IMR-90 (cell line): ENCODE results near the gene SULT1C4. TPM values are rescaled to one million over a fixed set of nuclear protein-coding genes. Genes with fewer than 3 reads are reported as not detected.

Source experiments
- ATAC-seq: fragments of 200-7000 bp; cut with Tn5 transposase; 2 replicates; pipeline ENCODE4 v1.9.1; 2020; ENCODE audit warnings: low read depth, mild to moderate bottlenecking, moderate library complexity
- BruUV-seq: library from RNA; stranded (reverse); fragments of 400-500 nt; replicated peaks from 2 replicates; lab custom pipeline; 2021; lab: Mats Ljungman, UMichigan
- CTCF ChIA-PET: fragments of 300-600 bp; formaldehyde crosslinking; extraction: SDS; loops from one replicate; lab custom pipeline; 2021; ENCODE audit warnings: antibody characterized with exemption; lab: Yijun Ruan, JAX
- POLR2A ChIA-PET: fragments of 300-600 bp; sonication (Branson Sonifier 250); formaldehyde crosslinking; loops from one replicate; lab custom pipeline; 2022; ENCODE audit warnings: antibody characterized with exemption; ENCODE audit not compliant: unreplicated experiment; lab: Charles Lee
- DNase-seq: peaks from one replicate; pipeline ENCODE4 v3.0.0; 2013
- H2AFZ ChIP-seq: replicated peaks from 2 replicates; pipeline ENCODE3; 2013; ENCODE audit warnings: low read length, mild to moderate bottlenecking; ENCODE audit not compliant: poor library complexity
- H2AK5ac ChIP-seq: 2 replicates; pipeline ENCODE4 v1.6.1; 2013; ENCODE audit warnings: low read depth, low read length, inconsistent platforms
- H2AK9ac ChIP-seq: replicated peaks from 2 replicates; pipeline ENCODE3; 2013; ENCODE audit warnings: mild to moderate bottlenecking, low read depth, low read length, moderate library complexity; ENCODE audit not compliant: poor library complexity
- H2BK120ac ChIP-seq: 2 replicates; pipeline ENCODE4 v1.6.1; 2013; ENCODE audit warnings: low read depth, low read length, inconsistent platforms
- H2BK15ac ChIP-seq: 3 replicates; pipeline ENCODE4 v1.6.1; 2013; ENCODE audit warnings: low read depth, low read length, inconsistent platforms
- H2BK20ac ChIP-seq: 2 replicates; pipeline ENCODE4 v1.6.1; 2013; ENCODE audit warnings: low read depth, mild to moderate bottlenecking, inconsistent platforms, low read length, moderate library complexity
- H2BK5ac ChIP-seq: 2 replicates; pipeline ENCODE4 v1.6.1; 2013; ENCODE audit warnings: mild to moderate bottlenecking, low read depth, low read length, inconsistent platforms; ENCODE audit not compliant: poor library complexity, severe bottlenecking
- H3K14ac ChIP-seq: replicated peaks from 2 replicates; pipeline ENCODE4 v1.6.1; 2013; ENCODE audit warnings: low read depth, low read length, inconsistent platforms
- H3K18ac ChIP-seq: 2 replicates; pipeline ENCODE4 v1.6.1; 2013; ENCODE audit warnings: low read depth, low read length, control low read depth
- H3K23ac ChIP-seq: 2 replicates; pipeline ENCODE4 v1.6.1; 2013; ENCODE audit warnings: low read depth, low read length, inconsistent platforms
- H3K27ac ChIP-seq: 2 replicates; pipeline ENCODE4 v1.5.1; 2013; ENCODE audit warnings: mild to moderate bottlenecking, control low read depth, low read length; ENCODE audit not compliant: insufficient read depth
- H3K27me3 ChIP-seq: 2 replicates; pipeline ENCODE4 v1.6.1; 2013; ENCODE audit warnings: low read length; ENCODE audit not compliant: control insufficient read depth, insufficient read depth
- H3K36me3 ChIP-seq: 2 replicates; pipeline ENCODE4 v1.6.1; 2013; ENCODE audit warnings: low read length, mixed read lengths; ENCODE audit not compliant: control insufficient read depth, insufficient read depth
- H3K4ac ChIP-seq: 2 replicates; pipeline ENCODE4 v1.6.1; 2013; ENCODE audit warnings: low read depth, low read length, inconsistent platforms
- H3K4me1 ChIP-seq: 2 replicates; pipeline ENCODE4 v1.6.1; 2013; ENCODE audit warnings: low read length, mixed read lengths; ENCODE audit not compliant: control insufficient read depth, insufficient read depth
- H3K4me2 ChIP-seq: 2 replicates; pipeline ENCODE4 v1.6.1; 2013; ENCODE audit warnings: low read depth, mild to moderate bottlenecking, control low read depth, low read length, moderate library complexity
- H3K4me3 ChIP-seq: 2 replicates; pipeline ENCODE4 v1.5.1; 2013; ENCODE audit warnings: low read depth, mild to moderate bottlenecking, control low read depth, low read length, moderate library complexity; ENCODE audit not compliant: insufficient read depth
- H3K56ac ChIP-seq: 2 replicates; pipeline ENCODE4 v1.6.1; 2013; ENCODE audit warnings: low read length, inconsistent platforms; ENCODE audit not compliant: insufficient read depth; ENCODE audit errors: extremely low read depth
- H3K79me1 ChIP-seq, 2 experiments: 2 replicates each; pipeline ENCODE4 v1.6.1; 2013; ENCODE audit warnings: low read length in 2 of 2, inconsistent platforms in 1 of 2, low read depth in 1 of 2
- H3K9ac ChIP-seq: 2 replicates; pipeline ENCODE4 v1.6.1; 2013; ENCODE audit warnings: low read depth, low read length, control low read depth
- H3K9me1 ChIP-seq: 2 replicates; pipeline ENCODE4 v1.6.1; 2013; ENCODE audit warnings: low read length, inconsistent platforms; ENCODE audit not compliant: insufficient read depth
- H3K9me3 ChIP-seq: 2 replicates; pipeline ENCODE4 v1.6.1; 2013; ENCODE audit warnings: low read length; ENCODE audit not compliant: control insufficient read depth, insufficient read depth
- H4K20me1 ChIP-seq: 2 replicates; pipeline ENCODE4 v1.6.1; 2013; ENCODE audit warnings: low read length, inconsistent platforms; ENCODE audit not compliant: insufficient read depth
- H4K5ac ChIP-seq: 2 replicates; pipeline ENCODE4 v1.6.1; 2013; ENCODE audit warnings: mild to moderate bottlenecking, low read depth, low read length, control low read depth
- H4K8ac ChIP-seq, 2 experiments: 2 replicates each; pipeline ENCODE4 v1.6.1; 2013; ENCODE audit warnings: low read depth in 2 of 2, low read length in 2 of 2, control low read depth in 1 of 2, inconsistent platforms in 1 of 2
- H4K91ac ChIP-seq: 2 replicates; pipeline ENCODE4 v1.6.1; 2013; ENCODE audit warnings: low read depth, low read length, inconsistent platforms; ENCODE audit not compliant: insufficient read depth
- CEBPB ChIP-seq: IDR thresholded peaks from 2 replicates; pipeline ENCODE4 v1.6.1; 2012; ENCODE audit warnings: low read depth, low read length, improper control_type of control experiment
- CHD1 ChIP-seq: IDR thresholded peaks from 2 replicates; pipeline ENCODE4 v1.6.1; 2012; ENCODE audit warnings: low read depth, low read length, improper control_type of control experiment
- FOS ChIP-seq: fragments of 150-350 bp; IDR thresholded peaks from 2 replicates; pipeline ENCODE4 v1.6.1; 2016; ENCODE audit warnings: low read depth, low read length
- MAFK ChIP-seq: IDR thresholded peaks from 2 replicates; pipeline ENCODE4 v1.6.1; 2012; ENCODE audit warnings: low read depth, low read length, improper control_type of control experiment
- MXI1 ChIP-seq: IDR thresholded peaks from 2 replicates; pipeline ENCODE4 v1.6.1; 2012; ENCODE audit warnings: low read depth, mild to moderate bottlenecking, low read length, moderate library complexity, borderline replicate concordance
- SMC3 ChIP-seq: fragments of 150-350 bp; IDR thresholded peaks from 2 replicates; pipeline ENCODE4 v1.6.1; 2016; ENCODE audit warnings: low read depth, mild to moderate bottlenecking, antibody characterized with exemption, low read length, moderate library complexity
- WGBS, 2 experiments: methylation state at CpG; one replicate each; pipeline versions ENCODE4 v1.1.5 to v1.1.7; 2013; ENCODE audit warnings: missing lambda C conversion rate in 2 of 2; ENCODE audit not compliant: insufficient read length in 1 of 2; ENCODE audit errors: extremely low coverage in 2 of 2; 5-methylcytosine and 5-hydroxymethylcytosine counted together
- dilution Hi-C: fragments of 300-500 bp; cut with HindIII; formaldehyde crosslinking; loops from one replicate; pipeline ENCODE4 v1.14.3; 2018; ENCODE audit warnings: low sequenced_read_pairs; ENCODE audit not compliant: unreplicated experiment
- in situ Hi-C: fragments of 300-500 bp; cut with MboI; formaldehyde crosslinking; loops from 3 replicates; pipeline ENCODE4 v1.14.3; 2019; ENCODE audit warnings: low sequenced_read_pairs, inconsistent platforms, mixed read lengths
- intact Hi-C: fragments of 100-400 bp; cut with micrococcal nuclease; formaldehyde crosslinking; loops from 2 replicates; pipeline ENCODE4 v1.10.0; 2022
- polyA plus RNA-seq, 3 experiments: library from polyadenylated mRNA; depleted of rRNA; stranded (reverse); fragments of >200 nt; gene quantifications; 2 replicates each; pipeline ENCODE4 v1.2.3, GENCODE V29; 2012; ENCODE audit warnings: low replicate concordance in 1 of 3
- total RNA-seq: library from RNA; depleted of rRNA; stranded (reverse); fragments of >200 nt; gene quantifications from 2 replicates; pipeline ENCODE4 v1.2.3, GENCODE V29; 2012
- TF ChIP-seq, protein P1 (sequence below): fragments of 150-350 bp; IDR thresholded peaks from 2 replicates; pipeline ENCODE4 v1.6.1; 2016; ENCODE audit warnings: low read depth, mild to moderate bottlenecking, low read length, moderate library complexity, borderline replicate concordance

The SULT1C4 gene
- total and polyA plus RNA-seq, 2 of the 4 experiments (the other 2 are of a cell fraction) = 0.36 to 0.50 TPM

DNA sequence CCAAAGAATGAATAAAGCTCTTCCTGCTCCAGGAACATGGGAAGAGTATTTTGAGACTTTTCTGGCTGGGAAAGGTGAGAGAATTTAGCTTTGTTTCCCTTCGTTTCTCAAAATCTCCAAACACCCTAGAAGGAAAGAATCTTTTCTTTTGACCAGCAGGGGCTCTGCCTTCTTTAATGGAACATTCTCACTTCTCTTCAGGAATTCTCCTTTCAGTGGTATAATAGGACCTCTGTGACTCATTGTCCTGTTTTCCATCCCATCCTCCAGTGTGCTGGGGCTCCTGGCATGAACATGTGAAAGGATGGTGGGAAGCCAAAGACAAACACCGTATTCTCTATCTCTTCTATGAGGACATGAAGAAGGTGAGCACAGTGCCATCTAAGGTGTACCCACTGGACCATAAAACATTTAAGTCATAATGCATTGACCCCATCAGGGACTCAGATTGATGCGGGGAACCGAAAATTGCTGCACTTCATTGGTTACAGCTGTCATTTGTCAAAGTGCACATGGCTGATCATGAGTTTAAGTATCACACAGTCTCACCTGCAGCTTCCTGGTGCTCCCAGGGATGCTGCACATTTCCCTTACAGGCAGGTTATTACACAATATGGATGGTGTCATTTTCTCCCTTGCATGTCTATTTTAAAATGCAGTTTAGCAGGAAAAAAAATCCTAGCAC, 5.5 kb downstream of the SULT1C4 start:
- H3K9me3 ChIP-seq = no peaks in the 10 kb centered on the region
- H3K79me1 ChIP-seq = no peaks in the 10 kb centered on the region
- peaks cover 5% of the 10 kb centered on the region; the same call in 1 of the 2 replicates for H3K4me1 ChIP-seq
- H3K14ac ChIP-seq = no peak overlapping the region
- peaks cover 6% of the 10 kb centered on the region; the same call in 1 of the 2 replicates for H3K9me1 ChIP-seq
- in situ Hi-C loops (no loop called here), dilution Hi-C loops (no loop called here), intact Hi-C loops (no loop called here)
- peak overlapping the region; percentile 56; the same call in 1 of the 2 replicates for H3K18ac ChIP-seq
- H3K4me3 ChIP-seq = no peak overlapping the region
- H2AK5ac ChIP-seq = no peak overlapping the region
- H3K36me3 ChIP-seq = no peaks in the 10 kb centered on the region
- no peak overlapping the region for H4K8ac ChIP-seq
- POLR2A ChIA-PET = no interaction called here
- DNase-seq (no peak), ATAC-seq (no peak)
- 0 out of 2 replicates have a peak overlapping the region, but pooled peaks have one; percentile 49 for H2BK20ac ChIP-seq
- no peak for TF ChIP-seq MXI1
- no peak for TF ChIP-seq SMC3
- TF ChIP-seq CEBPB = peak; percentile 49; the same call in 1 of the 2 replicates
- TF ChIP-seq FOS = no peak
- no peak for TF ChIP-seq CHD1
- TF ChIP-seq, protein P1, sequence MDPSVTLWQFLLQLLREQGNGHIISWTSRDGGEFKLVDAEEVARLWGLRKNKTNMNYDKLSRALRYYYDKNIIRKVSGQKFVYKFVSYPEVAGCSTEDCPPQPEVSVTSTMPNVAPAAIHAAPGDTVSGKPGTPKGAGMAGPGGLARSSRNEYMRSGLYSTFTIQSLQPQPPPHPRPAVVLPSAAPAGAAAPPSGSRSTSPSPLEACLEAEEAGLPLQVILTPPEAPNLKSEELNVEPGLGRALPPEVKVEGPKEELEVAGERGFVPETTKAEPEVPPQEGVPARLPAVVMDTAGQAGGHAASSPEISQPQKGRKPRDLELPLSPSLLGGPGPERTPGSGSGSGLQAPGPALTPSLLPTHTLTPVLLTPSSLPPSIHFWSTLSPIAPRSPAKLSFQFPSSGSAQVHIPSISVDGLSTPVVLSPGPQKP = no peak
- TF ChIP-seq MAFK = no peak
- no peak overlapping the region for H2AK9ac ChIP-seq
- H2BK5ac ChIP-seq = no peak overlapping the region
- H2AFZ ChIP-seq = no peak overlapping the region
- no peak overlapping the region for H2BK120ac ChIP-seq
- H2BK15ac ChIP-seq = no peak overlapping the region
- H3K23ac ChIP-seq = no peak overlapping the region
- no peak overlapping the region for H3K4ac ChIP-seq
- no peaks in the 10 kb centered on the region for H3K27me3 ChIP-seq
- BruUV-seq = no TSS peak
- CTCF ChIA-PET = interaction anchor here (0.6 to 1.1 kb wide), 4 partner anchors 18 to 40 kb away, joined by 3 to 5 read pairs (median 3); no protein-coding TSS in a partner anchor
- H4K91ac ChIP-seq = no peak overlapping the region
- H3K9ac ChIP-seq = no peak overlapping the region
- no peaks in the 10 kb centered on the region for H4K20me1 ChIP-seq
- WGBS, 2 experiments = 100% methylated on average over 2 of the region's 4 CpGs; no CpG with 5 or more reads in 1 of the 2 experiments
- no peak overlapping the region for H3K27ac ChIP-seq
- no peak overlapping the region for H4K5ac ChIP-seq
- H3K4me2 ChIP-seq = peak overlapping the region; percentile 19; the same call in 1 of the 2 replicates
- H3K56ac ChIP-seq = no peak overlapping the region
